GM18517 (cell line): ENCODE results near the gene CAPSL.
"Not testable (repeated sequence)": the region's sequence is repeated elsewhere in the genome, so short reads cannot be mapped to it uniquely, and the experiment has no call there.

Experiments used
- ATAC-seq: cut with Tn5 transposase; IDR thresholded peaks from one replicate; pipeline ENCODE4 v1.9.1; 2021; ENCODE audit warnings: mild to moderate bottlenecking, moderate library complexity; ENCODE audit not compliant: unreplicated experiment

Gene CAPSL

DNA sequence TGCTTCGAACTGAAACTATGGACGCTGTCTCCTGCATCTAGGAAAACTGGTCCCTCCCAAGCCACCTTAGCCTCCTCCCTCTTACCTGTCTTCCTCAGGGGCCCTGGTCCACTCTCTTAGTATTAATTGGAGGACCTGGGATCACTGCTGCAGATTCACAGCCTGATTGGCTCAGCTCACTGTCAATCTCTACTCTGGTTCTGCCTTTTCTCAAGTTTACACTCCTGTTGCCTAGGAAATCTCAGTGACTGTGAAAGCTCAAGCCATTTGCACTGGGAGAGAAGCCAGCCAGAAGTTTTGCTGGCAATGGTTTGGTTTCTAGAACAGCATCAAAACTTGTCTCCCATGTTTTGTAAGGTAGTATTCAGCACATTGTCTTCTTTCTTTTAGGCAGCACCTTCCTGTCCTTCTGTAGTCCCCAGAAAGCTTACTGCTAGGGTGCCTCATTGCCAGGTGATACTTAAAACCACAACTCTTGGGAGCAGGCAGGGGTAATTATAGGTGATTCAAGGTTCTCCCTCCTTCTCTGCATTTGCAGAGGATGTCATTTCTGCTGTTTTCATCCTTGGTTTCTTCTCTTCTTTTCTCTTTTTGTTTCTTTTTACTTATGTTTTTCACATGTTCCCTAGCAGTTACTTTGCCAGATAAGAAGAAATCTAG lies at the start of gene CAPSL:
CAPSL (minus strand) TSS at position 55 of the 660 bp plus-strand sequence. CDS start 17,502 bp downstream, outside the sequence.
- ATAC-seq = no peak

GRCh38 chr5:35987776-35988175 lies 49.4 kb upstream of the CAPSL start:
- ATAC-seq = no peak

DNA sequence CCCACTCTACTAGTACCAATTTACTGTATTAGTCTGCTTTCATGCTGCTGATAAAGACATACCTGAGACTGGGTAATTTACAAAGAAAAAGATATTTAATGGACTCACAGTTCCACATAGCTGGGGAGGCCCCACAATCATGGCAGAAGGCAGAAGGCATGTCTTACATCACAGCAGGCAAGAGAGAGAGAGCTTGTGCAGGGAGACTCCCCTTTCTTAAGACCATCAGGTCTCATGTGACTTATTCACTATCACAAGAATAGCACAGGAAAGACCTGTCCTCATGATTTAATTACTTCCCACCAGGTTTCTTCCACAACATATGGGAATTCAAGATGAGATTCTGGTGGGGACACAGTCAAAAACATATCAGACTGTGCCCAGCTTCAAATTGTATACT lies 41.3 kb upstream of the CAPSL start:
- ATAC-seq = no peak

- not testable (repeated sequence) for ATAC-seq
These were observed 38.4 kb upstream of the CAPSL start for GRCh38 chr5:35976859-35977258.

DNA sequence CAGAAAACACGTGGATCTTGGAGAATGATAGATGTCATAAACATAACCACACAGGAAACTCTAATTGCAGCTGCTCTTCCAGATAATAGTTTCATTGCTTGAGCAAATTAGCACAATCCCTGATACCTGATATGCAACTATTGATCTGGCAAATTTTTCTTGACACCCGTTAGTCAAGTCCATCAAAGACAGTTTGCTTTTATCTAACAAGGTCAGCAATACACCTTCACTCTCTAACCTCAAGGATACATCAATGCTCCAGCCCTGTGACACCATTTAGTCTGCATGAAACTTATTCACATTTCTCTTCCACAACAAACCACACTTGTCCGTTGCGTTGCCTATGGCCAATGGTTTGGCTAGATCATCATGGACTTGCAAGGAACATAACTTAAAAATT lies 36.1 kb upstream of the CAPSL start:
- ATAC-seq = no peak

DNA sequence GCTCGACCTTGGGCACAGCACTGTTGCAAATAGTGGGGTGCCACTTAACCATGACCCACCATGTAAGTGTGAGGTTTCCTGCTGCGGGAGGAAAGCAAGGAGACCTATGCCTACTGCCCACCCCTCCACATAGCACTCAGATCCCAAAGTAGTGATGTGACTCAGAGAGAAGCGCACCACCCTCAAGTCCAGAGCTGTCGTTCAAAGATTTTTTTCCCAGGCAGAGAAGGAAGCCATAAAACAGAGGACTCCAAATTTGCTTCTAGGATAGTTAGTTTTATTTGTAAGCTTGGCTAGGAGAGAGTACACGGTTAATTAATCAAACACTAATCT lies 33.4 kb upstream of the CAPSL start:
- no peak for ATAC-seq

GRCh38 chr5:35971186-35971877 lies 32.9 kb upstream of the CAPSL start:
- no peak for ATAC-seq

- no peak for ATAC-seq
These were observed 25.0 kb upstream of the CAPSL start for GRCh38 chr5:35963381-35963843.

GRCh38 chr5:35960328-35960727 lies 21.9 kb upstream of the CAPSL start:
- ATAC-seq = no peak

DNA sequence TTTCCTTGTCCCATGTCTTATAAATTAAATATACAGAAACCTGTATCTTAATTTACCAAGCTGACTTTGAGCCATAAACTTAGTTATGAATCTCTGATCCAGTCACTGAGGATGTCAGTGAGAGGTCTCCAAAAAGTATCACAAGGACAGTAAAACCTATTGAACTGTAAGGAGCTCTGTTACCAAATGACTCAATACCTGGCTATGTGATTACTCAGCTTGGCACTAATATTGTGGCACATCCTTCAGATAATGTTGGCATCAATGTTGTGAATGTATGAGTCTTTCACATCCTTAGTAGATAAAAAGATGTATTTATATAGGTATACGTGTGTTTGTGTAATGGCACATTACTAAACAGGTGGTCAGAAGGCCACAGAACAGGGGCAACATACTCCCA lies 18.0 kb upstream of the CAPSL start:
- ATAC-seq = no peak

GRCh38 chr5:35954175-35954574 lies 15.8 kb upstream of the CAPSL start:
- ATAC-seq = no peak

DNA sequence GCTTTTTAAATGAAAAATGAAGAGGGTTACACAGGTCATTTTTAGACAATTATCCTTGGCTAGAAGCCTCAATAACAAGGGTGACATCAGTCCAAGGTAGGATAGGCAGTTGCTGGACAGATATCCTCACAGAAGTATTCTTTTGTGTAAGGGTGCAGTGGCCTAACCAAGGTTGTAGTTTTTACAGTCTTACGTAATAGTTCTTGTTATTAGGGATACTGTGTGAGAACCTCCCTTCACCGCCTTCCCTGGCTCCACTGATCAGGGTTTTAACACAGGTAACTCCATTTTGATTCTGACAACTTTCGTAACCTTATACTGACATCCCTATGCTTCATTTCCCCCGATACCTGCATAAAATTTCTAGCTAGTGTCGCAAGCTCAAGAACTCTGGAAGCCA lies 8.7 kb upstream of the CAPSL start:
- no peak for ATAC-seq

GRCh38 chr5:35939639-35940038 lies 1.2 kb upstream of the CAPSL start:
- ATAC-seq = no peak

DNA sequence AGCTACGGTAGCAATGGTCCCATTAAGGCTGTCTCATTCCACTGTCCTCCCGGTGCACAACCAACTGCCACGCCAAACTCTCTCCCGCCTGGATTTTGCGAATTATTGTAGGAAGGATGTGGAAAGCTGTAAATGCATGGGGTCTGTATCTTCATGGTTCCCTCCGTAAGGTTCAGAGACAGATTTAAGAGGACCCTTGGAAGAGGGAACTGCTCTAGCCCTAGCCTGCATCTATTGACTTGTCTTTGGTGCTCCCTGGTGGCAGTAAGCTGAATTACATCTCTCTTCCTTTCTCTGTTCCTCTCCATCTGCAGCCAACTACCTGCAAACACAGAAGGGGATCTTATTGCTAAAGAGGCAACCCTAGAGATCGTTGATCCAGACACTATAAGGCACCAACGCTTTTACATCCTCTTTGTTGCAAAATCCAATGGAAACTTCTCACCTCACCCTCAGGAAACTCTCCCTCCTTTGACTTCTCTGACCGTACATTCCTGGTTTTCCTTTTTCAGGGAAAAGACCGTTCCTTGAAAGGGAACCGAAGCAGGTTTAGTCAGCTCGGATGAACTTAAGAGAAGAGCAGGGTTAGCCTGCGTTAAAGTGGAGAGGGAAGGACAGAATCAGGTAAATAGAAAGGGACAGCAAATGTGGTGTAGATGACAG lies 11.9 kb downstream of the CAPSL start:
- peak; percentile 74 for ATAC-seq

GRCh38 chr5:35924950-35925722 lies 13.3 kb downstream of the CAPSL start:
- ATAC-seq = peak; percentile 50

GRCh38 chr5:35924122-35924949 lies 14.1 kb downstream of the CAPSL start:
- no peak for ATAC-seq

DNA sequence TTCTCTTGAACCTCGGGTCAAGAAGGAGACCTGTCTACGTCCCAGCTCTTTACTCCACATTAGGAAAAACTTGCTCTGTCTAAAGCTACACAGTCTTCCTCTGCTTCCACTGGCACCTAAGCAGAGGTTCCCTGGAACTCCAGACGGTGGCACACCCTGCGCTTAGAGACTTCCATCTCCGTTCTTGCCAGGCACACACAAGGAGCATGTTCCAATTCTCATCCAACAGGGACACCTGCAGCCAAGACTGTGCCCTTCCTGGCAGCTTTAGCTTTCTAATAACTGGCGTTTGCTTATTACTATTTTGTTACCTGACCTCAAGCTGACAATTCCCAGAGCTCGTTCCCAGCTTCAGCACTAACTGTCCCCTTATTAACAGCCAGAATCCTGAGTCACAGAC lies 16.0 kb downstream of the CAPSL start:
- ATAC-seq = no peak

- no peak for ATAC-seq
These were observed 16.5 kb downstream of the CAPSL start for GRCh38 chr5:35921930-35922329.

DNA sequence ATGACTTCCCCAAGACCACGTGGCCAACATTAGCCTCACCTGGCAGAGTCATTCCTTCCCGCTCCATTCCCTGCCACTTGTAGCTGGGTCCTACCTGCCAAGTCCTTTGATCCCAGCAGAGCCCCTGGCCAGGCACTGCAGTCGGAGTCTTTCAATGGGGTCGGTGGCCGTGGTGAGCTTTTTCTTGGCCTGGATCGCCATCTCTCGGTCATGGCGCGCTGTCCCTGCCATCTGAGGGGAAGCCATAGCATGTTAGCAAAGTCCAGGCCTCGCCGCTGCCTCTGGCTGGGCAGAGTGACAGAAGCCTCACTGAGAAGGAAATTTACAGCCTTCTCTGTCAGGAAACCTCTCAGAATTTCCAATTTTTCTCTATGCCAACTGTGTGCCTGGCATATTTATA lies 17.5 kb downstream of the CAPSL start:
- ATAC-seq = no peak

DNA sequence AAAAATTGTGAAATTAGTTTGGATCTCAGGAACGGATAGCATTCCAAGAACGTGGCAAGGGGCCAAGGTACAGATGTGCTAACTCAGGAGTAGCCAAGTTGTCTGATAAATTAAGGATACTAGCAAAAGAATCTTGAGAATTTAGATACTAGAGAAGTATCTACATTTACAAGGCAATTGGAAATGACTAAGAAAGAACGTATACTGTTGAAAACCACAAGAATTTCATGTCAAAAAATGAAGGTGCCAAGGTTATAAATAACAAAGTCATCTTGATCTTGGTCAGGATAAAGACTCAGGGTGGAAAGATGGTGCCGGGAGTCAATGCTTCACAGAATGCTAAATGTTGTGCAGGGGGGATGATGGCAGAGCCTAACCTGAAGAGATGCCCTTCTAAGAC lies 19.2 kb downstream of the CAPSL start:
- ATAC-seq = no peak

- no peak for ATAC-seq
These were observed 29.6 kb downstream of the CAPSL start for GRCh38 chr5:35908814-35909213.
